HG03575 (cell line): ENCODE data around the gene ARHGEF3.

ENCODE experiments used
- ATAC-seq: cut with Tn5 transposase; IDR thresholded peaks from one replicate; pipeline ENCODE4 v1.9.1; 2021; ENCODE audit not compliant: unreplicated experiment, insufficient number of reproducible peaks, low FRiP score; ENCODE audit errors: extremely low read depth

Gene ARHGEF3

DNA sequence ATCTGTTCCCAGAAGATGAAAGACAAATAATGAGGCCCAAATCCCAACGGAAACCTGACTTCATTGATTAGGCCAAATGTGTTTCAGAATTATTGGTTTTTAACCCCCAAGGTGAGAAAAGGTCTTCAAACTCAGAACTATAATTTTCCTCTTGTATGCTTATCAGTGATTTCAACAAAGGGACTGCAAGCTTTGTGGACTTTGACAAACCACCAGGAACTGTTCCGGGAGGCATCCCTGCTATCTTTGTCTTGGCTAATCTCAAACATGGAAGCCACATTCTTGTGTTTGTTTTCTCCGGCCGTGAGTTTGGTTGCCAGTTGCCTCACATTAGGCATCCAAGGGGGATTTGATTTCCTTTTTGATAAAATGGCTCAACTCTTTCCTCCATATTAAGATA, 19.5 kb downstream of the ARHGEF3 start:
- no peak for ATAC-seq

DNA sequence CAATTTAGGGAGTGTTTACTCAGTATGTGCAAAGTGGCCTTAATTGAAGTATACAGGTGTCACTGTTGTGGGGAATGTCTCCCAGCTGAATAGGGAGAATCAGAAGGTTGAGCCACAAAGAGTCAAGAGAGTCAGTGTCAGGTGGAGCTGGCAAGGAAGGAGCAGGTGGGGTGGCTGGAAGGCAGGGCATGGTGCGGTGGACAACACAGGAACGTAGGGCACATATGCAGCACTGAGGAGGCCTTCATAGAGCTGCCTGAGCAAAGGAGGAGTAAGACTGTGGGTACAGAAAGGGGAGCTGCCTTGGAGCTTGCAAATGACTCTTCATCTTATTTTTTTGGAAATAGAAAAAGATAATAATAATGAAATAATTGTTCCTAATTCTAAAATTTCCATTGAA, 20.0 kb downstream of the ARHGEF3 start:
- ATAC-seq = no peak

DNA sequence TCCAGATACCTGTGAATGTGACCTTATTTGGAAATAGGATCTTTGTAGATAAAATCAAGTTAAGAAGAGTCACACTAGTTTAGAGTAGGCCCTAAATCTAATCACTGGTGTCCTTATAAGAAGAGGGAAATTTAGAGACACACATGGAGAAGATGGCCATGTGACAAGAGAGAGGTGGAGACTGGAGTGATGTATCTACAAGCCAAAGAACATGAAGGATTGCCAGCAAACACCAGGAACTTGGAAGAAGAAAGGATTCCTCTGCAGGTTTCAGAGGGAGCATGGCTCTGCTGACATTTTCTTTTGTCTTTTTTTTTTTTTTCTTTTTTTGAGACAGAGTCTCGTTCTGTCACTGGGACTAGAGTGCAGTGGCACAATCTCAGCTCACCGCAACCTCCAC, 20.8 kb downstream of the ARHGEF3 start:
- ATAC-seq = no peak

DNA sequence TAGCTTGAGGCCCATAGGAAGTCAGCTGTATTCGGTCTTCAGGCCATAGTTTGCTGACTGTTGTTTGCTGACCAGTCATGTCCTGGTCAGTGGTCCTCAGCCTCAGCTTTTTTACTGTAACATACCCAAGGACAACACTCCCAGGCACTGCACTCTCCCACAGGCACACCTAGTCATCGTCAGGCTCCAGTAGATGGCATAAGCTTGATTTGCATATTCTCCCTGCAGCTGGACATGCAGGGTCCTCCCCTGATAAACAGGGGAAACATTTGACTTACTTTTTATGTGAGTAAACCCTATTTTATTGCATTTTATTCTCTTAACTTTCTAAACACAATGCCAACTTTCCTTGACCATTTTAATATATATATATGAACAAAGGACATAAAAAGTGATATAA, 22.9 kb downstream of the ARHGEF3 start:
- ATAC-seq = no peak

DNA sequence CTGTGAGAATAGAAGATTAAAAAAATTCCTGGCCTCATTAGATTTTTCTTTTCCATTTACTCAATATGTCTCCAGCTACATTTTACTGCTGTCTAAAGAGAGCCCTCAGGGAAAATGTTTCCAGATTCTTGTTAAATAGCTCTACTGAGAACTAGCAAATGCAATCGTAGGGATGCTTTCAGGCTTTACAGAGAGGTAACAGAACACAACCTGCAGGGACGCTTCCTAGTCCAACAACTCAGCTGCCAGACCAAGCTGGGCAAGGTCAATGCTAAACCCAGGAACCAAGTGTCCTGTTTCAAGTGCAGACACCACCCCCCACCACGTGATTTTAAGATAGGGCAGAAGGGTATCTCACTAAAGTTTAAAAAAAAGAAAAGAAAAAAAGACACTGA, 25.2 kb downstream of the ARHGEF3 start:
- no peak for ATAC-seq

GRCh38 chr3:56775838-56776555, 25.8 kb downstream of the ARHGEF3 start:
- ATAC-seq = no peak

- ATAC-seq = no peak
Measured at GRCh38 chr3:56775445-56775837, 26.3 kb downstream of the ARHGEF3 start.

GRCh38 chr3:56773986-56774385, 27.8 kb downstream of the ARHGEF3 start:
- ATAC-seq = no peak

- ATAC-seq = no peak
Measured at GRCh38 chr3:56772952-56773938, 28.5 kb downstream of the ARHGEF3 start.

DNA sequence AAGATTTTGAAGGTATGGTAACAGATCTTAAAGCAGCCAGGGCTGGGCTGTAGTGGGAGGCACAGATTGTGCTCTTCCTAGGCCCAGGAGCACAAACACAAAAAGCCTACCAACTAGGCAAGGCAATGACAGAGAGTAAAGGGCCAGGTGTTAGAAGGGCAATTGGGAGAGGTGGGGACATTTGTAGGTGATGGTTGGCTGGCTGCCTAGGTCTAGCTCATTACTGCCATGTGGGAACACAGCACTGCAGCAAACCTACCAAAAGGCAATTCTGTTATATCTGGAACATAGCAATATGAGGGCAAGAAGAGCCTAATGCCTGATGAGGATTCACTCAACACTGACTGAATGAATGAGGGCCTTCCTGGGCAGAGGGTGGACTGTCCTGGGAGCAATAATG, 30.4 kb downstream of the ARHGEF3 start:
- ATAC-seq = no peak

DNA sequence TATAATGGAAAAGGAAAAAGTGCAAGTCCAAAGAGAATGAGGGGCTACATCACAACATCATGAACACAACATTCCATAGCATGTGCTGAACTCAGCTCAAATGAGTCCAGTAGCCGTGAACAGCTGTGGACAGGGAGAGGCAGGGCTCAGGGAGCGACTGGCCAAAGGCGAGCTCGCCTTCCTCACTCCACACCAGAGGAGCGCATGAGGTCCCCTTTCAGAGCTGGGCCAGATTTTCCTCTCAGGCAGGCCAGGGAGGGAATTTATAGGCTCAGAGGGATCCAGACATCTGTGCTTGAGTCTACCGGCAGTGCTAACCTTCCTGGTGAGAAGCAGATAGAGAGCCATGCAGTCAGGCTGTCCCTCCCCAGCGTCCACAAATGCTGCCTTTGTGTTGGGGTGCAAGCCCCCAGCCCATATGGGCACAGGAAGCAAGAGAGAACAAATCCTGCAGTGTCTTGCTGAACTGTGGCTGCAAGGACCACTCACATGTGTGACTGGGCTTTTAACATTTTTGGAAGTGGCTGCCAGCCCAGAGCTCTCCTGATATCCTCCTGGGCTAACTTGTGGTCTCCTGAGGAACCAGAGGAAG, 32.5 kb downstream of the ARHGEF3 start:
- no peak for ATAC-seq

GRCh38 chr3:56764904-56765547, 36.7 kb downstream of the ARHGEF3 start:
- no peak for ATAC-seq

DNA sequence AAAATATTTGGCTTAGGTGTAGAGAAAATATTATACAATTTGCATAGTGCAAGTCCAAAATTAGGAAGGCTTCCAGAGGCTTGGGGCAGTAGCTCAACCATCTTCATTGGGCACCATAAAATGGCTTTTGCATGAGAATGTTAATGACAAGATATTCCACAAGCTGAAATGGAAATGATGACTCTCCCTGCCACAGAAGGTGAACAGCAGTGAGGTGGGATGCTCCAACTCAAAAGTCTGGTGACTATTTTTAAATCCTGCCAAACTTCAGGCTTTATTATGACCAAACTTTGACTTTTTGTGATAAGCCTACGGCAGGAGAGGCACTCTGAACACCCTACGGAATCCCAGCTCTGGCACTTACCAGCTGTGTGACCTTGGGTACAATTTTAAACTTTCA, 37.6 kb downstream of the ARHGEF3 start:
- ATAC-seq = no peak

GRCh38 chr3:56763233-56763632, 38.5 kb downstream of the ARHGEF3 start:
- no peak for ATAC-seq

GRCh38 chr3:56762718-56763117, 39.0 kb downstream of the ARHGEF3 start:
- ATAC-seq = no peak

DNA sequence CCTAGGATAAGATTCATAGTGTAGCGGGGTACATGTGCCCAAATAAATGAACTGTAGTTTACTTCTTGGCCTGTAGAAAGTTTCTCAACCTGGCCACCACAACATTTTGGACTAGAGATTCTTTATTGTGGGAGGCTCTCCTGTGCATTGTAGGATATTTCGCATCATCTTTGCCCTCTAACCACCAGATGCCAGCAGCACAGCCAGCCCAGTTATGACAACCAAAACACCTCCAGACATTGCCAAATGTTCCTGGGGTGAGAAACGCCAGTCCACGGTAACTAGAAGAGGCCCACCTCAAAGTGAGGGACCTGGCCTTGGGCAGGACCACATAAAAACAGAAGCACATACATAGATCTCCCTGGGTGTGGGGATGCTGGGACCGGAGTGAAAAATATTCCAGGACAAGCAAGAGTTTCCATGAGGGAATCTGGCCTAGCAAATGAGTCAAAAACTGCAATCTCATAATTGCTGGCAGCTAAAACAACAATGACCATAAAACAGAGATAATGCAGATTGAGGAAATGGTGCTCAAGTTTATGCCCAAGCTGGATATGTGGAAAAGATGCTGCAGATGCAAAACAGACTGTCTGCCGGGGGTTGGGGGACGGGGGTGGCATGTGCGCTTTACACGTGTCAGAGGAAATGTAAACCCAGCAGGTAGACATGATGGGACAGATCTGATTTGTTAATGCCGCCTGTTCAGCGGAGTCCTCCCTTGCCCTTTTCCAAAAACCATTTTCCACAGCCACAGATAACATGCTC, 39.7 kb downstream of the ARHGEF3 start:
- no peak for ATAC-seq

DNA sequence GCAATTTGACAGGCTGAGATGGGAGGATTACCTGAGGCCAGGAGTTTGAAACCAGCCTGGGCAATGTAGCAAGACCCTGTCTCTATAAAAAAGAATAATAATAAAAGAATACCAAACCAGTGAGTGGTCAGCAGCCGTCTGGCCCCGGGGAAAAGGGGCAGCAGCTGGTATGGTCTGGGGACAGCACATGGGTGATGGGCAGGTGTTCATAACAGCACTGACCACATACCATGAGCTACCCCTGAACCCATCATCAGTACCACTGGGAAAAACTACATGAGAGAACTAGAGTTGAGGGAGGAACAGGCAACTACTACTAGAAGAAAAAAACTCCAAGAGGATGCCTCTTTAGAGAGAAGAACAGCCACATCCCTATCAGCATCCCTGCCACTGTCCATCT, 40.7 kb downstream of the ARHGEF3 start:
- ATAC-seq = no peak

GRCh38 chr3:56759532-56759931, 42.2 kb downstream of the ARHGEF3 start:
- ATAC-seq = no peak

DNA sequence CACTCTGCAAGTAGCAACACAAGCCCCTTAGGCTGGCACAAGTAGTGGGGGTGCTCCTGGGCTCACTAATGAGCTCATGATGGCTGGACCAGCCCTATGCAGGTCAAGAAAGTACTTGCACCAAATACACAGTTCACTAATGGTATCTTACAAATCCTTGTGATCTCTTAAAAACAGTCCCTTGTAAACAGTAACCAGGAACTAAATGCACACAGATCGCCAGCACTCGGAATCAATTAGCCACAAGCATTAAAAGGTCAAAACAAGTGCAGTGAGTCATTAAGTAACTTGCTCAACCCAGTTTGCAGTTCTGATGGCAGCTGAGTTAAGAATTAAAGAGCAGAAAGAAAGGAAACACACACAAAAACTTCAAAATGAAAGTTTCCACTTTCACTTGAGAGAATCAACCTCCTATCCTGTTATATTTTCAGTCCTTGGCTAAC, 43.2 kb downstream of the ARHGEF3 start:
- ATAC-seq = no peak
